OCI-M2 (cell line): ENCODE data around the gene CDH23.

Experiments used
- DNase-seq: peaks from one replicate; lab custom pipeline; 2025; ENCODE audit not compliant: unreplicated experiment; lab: John Stamatoyannopoulos, UW

CDH23 gene

GRCh38 chr10:71818674-71819260, 422.0 kb downstream of the CDH23 start:
- DNase-seq = no peak

- no peak for DNase-seq
Measured at GRCh38 chr10:71819441-71819861, 422.7 kb downstream of the CDH23 start.

- no peak for DNase-seq
Measured at GRCh38 chr10:71819985-71820384, 423.3 kb downstream of the CDH23 start.

- DNase-seq = no peak
Measured at GRCh38 chr10:71820966-71821365, 424.2 kb downstream of the CDH23 start.

GRCh38 chr10:71821909-71822763, 425.4 kb downstream of the CDH23 start:
- DNase-seq = no peak

GRCh38 chr10:71823356-71823755, 426.6 kb downstream of the CDH23 start:
- no peak for DNase-seq

- no peak for DNase-seq
Measured at GRCh38 chr10:71824333-71824732, 427.6 kb downstream of the CDH23 start.

- no peak for DNase-seq
Measured at GRCh38 chr10:71825217-71825616, 428.5 kb downstream of the CDH23 start.

- DNase-seq = no peak
Measured at GRCh38 chr10:71827852-71828251, 431.1 kb downstream of the CDH23 start.

- no peak for DNase-seq
Measured at GRCh38 chr10:71828702-71829101, 432.0 kb downstream of the CDH23 start.

GRCh38 chr10:71829171-71829570, 432.5 kb downstream of the CDH23 start:
- DNase-seq = no peak

- no peak for DNase-seq
Measured at GRCh38 chr10:71829896-71830295, 433.2 kb downstream of the CDH23 start.

- no peak for DNase-seq
Measured at GRCh38 chr10:71830726-71831125, 434.0 kb downstream of the CDH23 start.

- no peak for DNase-seq
Measured at GRCh38 chr10:71831646-71832552, 435.2 kb downstream of the CDH23 start.

- DNase-seq = no peak
Measured at GRCh38 chr10:71832967-71833366, 436.2 kb downstream of the CDH23 start.

- no peak for DNase-seq
Measured at GRCh38 chr10:71833451-71834342, 437.0 kb downstream of the CDH23 start.

GRCh38 chr10:71834343-71834674, 437.6 kb downstream of the CDH23 start:
- DNase-seq = no peak

GRCh38 chr10:71835671-71836595, 439.2 kb downstream of the CDH23 start:
- no peak for DNase-seq

- no peak for DNase-seq
Measured at GRCh38 chr10:71836596-71836974, 439.9 kb downstream of the CDH23 start.
